A673 (cell line): ENCODE results near the gene ACTR3.

ENCODE experiments used
- CTCF ChIP-seq: fragments of 300-800, 200-600 bp; sonication (generic); conservative IDR thresholded peaks from 2 replicates; pipeline ENCODE4 v1.5.1; 2017; ENCODE audit warnings: low read depth, mild to moderate bottlenecking, antibody characterized with exemption, low read length, moderate library complexity, mixed read lengths
- EZH2 ChIP-seq: fragments of 200-600 bp; sonication (generic); IDR thresholded peaks from 2 replicates; pipeline ENCODE4 v1.6.1; 2017; ENCODE audit warnings: borderline replicate concordance, low read depth, mild to moderate bottlenecking, mixed read lengths, antibody characterized with exemption, low read length; ENCODE audit not compliant: poor library complexity, severe bottlenecking

GRCh38 chr2:113877711-113878598 lies 11.9 kb upstream of the ACTR3 start:
- no peak for TF ChIP-seq CTCF
- TF ChIP-seq EZH2: no peak
